Erythroblast (primary cell): ENCODE data around the gene ZNF439.
A peak's percentile ranks its signal among the peaks of the same experiment; 100 is the strongest.
"Not testable (repeated sequence)": the region's sequence is repeated elsewhere in the genome, so short reads cannot be mapped to it uniquely, and the experiment has no call there.

Source experiments
- DNase-seq, 2 experiments: peaks; one replicate each; lab custom pipeline; 2025; lab: John Stamatoyannopoulos, UW
- GATA1 ChIP-seq: IDR thresholded peaks from 2 replicates; pipeline ENCODE4 v1.6.1; 2011; ENCODE audit warnings: low read depth, mild to moderate bottlenecking, control low read depth, low read length, moderate library complexity
- POLR2A ChIP-seq: IDR thresholded peaks from 2 replicates; pipeline ENCODE4 v1.6.1; 2011; ENCODE audit warnings: mild to moderate bottlenecking, low read length

ZNF439 gene

GRCh38 chr19:11848594-11849469, at the start of gene ZNF439:
ZNF439 (plus strand) TSS chr19:11848726; CDS start chr19:11848868, 142 bp downstream.
- TF ChIP-seq GATA1 (no peak), POLR2A (no peak)
- DNase-seq, result peak; percentile 84 to 86

- no peak for TF ChIP-seq POLR2A
- TF ChIP-seq GATA1, result no peak
- peak; percentile 14 to 16 for DNase-seq
Measured at GRCh38 chr19:11806354-11807098, 42.0 kb upstream of the ZNF439 start.

GRCh38 chr19:11807099-11807380, 41.5 kb upstream of the ZNF439 start:
- TF ChIP-seq GATA1, result no peak
- DNase-seq, result no peak

GRCh38 chr19:11813703-11814028, 34.9 kb upstream of the ZNF439 start:
- DNase-seq, result no peak
- TF ChIP-seq POLR2A, result no peak
- no peak for TF ChIP-seq GATA1

GRCh38 chr19:11814029-11814699, 34.4 kb upstream of the ZNF439 start, which contains the start of gene ZNF440:
ZNF440 (plus strand) TSS chr19:11814273; CDS start chr19:11814448, 175 bp downstream.
- peak; percentile 93 to 95 for DNase-seq
- TF ChIP-seq GATA1, result no peak
- TF ChIP-seq POLR2A, result peak; percentile 87

GRCh38 chr19:11814700-11815035, 33.9 kb upstream of the ZNF439 start:
- DNase-seq, result peak; percentile 62 to 63
- TF ChIP-seq POLR2A (no peak), GATA1 (no peak)

GRCh38 chr19:11821474-11822109, 26.9 kb upstream of the ZNF439 start:
- TF ChIP-seq GATA1 (no peak), POLR2A (no peak)
- peak in 1 of 2 experiments; percentile 30 for DNase-seq

GRCh38 chr19:11828957-11829876, 19.3 kb upstream of the ZNF439 start:
- DNase-seq, result not testable (repeated sequence)

GRCh38 chr19:11832253-11832912, 16.1 kb upstream of the ZNF439 start:
- DNase-seq, result peak in 1 of 2 experiments; percentile 46
- no peak for TF ChIP-seq GATA1
- TF ChIP-seq POLR2A, result no peak

GRCh38 chr19:11833541-11833940, 15.0 kb upstream of the ZNF439 start:
- DNase-seq, result peak in 1 of 2 experiments; percentile 31
- TF ChIP-seq POLR2A, result no peak
- no peak for TF ChIP-seq GATA1

GRCh38 chr19:11835626-11836066, 12.9 kb upstream of the ZNF439 start:
- DNase-seq, result peak; percentile 57 to 85

- peak; percentile 47 to 86 for DNase-seq
- TF ChIP-seq GATA1 (no peak), POLR2A (no peak)
Measured at GRCh38 chr19:11843722-11844121, 4.8 kb upstream of the ZNF439 start.

- not testable (repeated sequence) for DNase-seq
Measured at GRCh38 chr19:11847615-11848014, 911 bp upstream of the ZNF439 start.
